ENCODE results near the gene TMEM233. TPM values are rescaled to one million over a fixed set of nuclear protein-coding genes. Genes with fewer than 3 reads are reported as not detected.

The TMEM233 gene
- polyA plus RNA-seq, 2 of the 4 experiments (the other 2 are of a cell fraction), result not detected

DNA sequence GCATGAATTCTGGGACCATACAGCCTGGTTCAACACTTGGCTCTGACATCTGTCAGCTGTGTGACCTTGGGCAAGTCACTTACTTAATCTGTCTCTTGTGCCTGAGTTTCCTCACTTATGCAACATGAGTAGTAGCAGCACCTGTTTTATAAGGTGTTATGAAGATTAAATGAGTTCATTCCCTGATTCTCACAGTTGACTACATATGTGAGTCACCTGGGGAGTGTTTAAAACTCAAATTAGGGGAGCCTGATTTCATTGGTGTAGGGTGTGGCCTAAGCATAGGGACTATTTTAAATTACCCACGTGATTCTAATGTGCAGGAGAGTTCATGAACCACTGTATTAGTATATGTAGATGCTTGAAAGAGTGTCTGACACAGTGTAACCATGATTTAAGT is 36.7 kb upstream of the TMEM233 start:
- no peak for DNase-seq (ENCODE audit: low read depth in 1 of 2, low spot score in 1 of 2)
- FAIRE-seq, result no peak
- POLR2A ChIA-PET, result no interaction called here
- H3K4me3 ChIP-seq, result no peak overlapping the region
- WGBS (ENCODE audit: missing lambda C conversion rate), result 0% methylated on average over 1 of the region's 1 CpG
- no peak overlapping the region for H3K4me2 ChIP-seq
- no peak overlapping the region for H3K27ac ChIP-seq
- TF ChIP-seq NR3C1 (IDR thresholded peaks at IDR 0.05) (no peak), MYC (IDR thresholded peaks at IDR 0.05; ENCODE audit: borderline replicate concordance, low read length) (no peak), HEYL (CRISPR knock-in tag; IDR thresholded peaks at IDR 0.05) (no peak), CEBPB (IDR thresholded peaks at IDR 0.05) (no peak), EHF (CRISPR knock-in tag; IDR thresholded peaks at IDR 0.05) (no peak), CHD2 (IDR thresholded peaks at IDR 0.05; ENCODE audit: low read length, partially characterized antibody) (no peak), ZSCAN20 (CRISPR knock-in tag; IDR thresholded peaks at IDR 0.05) (no peak), RARB (CRISPR knock-in tag; IDR thresholded peaks at IDR 0.05) (no peak)
- CTCF ChIA-PET, result interaction anchor here (1.3 to 1.9 kb wide), 2 partner anchors 11 to 13 kb away, joined by 3 to 7 read pairs; no protein-coding TSS in a partner anchor
- no peak for ATAC-seq
- no peaks in the 10 kb centered on the region for H3K9me3 ChIP-seq
- H3K4me1 ChIP-seq, result no peaks in the 10 kb centered on the region

DNA sequence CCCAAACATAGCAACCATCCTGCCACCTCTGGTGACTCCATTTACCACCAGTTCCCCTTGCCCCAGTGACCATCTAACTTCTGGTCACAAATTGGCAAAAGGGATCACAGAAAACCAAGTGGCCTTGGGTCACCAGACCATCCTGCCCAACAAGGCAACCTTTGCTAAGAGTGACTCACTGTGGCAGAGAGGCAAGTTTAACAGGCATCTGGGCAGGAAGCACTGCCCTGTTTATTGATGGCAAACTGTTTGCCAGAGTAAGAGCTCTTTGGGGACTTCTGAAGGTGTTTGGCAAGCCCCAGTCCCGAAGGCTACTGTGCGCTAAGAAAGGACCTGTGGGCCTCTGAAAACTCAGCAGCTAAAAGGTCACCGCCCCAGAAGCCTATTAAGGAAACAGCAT is 28.2 kb upstream of the TMEM233 start:
- WGBS (ENCODE audit: missing lambda C conversion rate), result 20% methylated on average over 3 of the region's 3 CpGs
- no peaks in the 10 kb centered on the region for H3K4me1 ChIP-seq
- DNase-seq (ENCODE audit: low read depth in 1 of 2, low spot score in 1 of 2), result no peak
- ChIA-PET POLR2A (no interaction called here), CTCF (interaction anchor here (0.6 kb wide), 1 partner anchor 1865 kb away, joined by 3 read pairs; no protein-coding TSS in a partner anchor)
- no peak overlapping the region for H3K4me3 ChIP-seq
- no peak for TF ChIP-seq RAD21 (conservative IDR thresholded peaks at IDR 0.05 in 1 of 2, IDR thresholded peaks at IDR 0.05 in 1 of 2)
- no peak for TF ChIP-seq HEYL (CRISPR knock-in tag; IDR thresholded peaks at IDR 0.05)
- TF ChIP-seq EHF (CRISPR knock-in tag; IDR thresholded peaks at IDR 0.05), result no peak
- no peak for TF ChIP-seq ZSCAN20 (CRISPR knock-in tag; IDR thresholded peaks at IDR 0.05)
- TF ChIP-seq PBX3 (IDR thresholded peaks at IDR 0.05), result no peak
- TF ChIP-seq, protein P1, sequence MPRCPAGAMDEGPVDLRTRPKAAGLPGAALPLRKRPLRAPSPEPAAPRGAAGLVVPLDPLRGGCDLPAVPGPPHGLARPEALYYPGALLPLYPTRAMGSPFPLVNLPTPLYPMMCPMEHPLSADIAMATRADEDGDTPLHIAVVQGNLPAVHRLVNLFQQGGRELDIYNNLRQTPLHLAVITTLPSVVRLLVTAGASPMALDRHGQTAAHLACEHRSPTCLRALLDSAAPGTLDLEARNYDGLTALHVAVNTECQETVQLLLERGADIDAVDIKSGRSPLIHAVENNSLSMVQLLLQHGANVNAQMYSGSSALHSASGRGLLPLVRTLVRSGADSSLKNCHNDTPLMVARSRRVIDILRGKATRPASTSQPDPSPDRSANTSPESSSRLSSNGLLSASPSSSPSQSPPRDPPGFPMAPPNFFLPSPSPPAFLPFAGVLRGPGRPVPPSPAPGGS (IDR thresholded peaks at IDR 0.05), result no peak
- no peak for TF ChIP-seq ESRRA (IDR thresholded peaks at IDR 0.05; ENCODE audit: borderline replicate concordance, low read length)
- TF ChIP-seq TP53 (CRISPR knock-in tag; IDR thresholded peaks at IDR 0.05), result no peak
- TF ChIP-seq SREBF2 (IDR thresholded peaks at IDR 0.05), result no peak
- TF ChIP-seq RARB (CRISPR knock-in tag; IDR thresholded peaks at IDR 0.05), result no peak
- no peak for TF ChIP-seq CHD4 (IDR thresholded peaks at IDR 0.05; ENCODE audit: borderline replicate concordance)
- no peak for TF ChIP-seq HDAC2 (IDR thresholded peaks at IDR 0.05)
- TF ChIP-seq NR3C1 (IDR thresholded peaks at IDR 0.05), result no peak
- no peak for TF ChIP-seq NPAS2 (CRISPR knock-in tag; IDR thresholded peaks at IDR 0.05; ENCODE audit: borderline replicate concordance)
- TF ChIP-seq FOSL2 (IDR thresholded peaks at IDR 0.05), result no peak
- no peak for TF ChIP-seq FOSL2 (CRISPR knock-in tag; IDR thresholded peaks at IDR 0.05)
- TF ChIP-seq POLR2A (IDR thresholded peaks at IDR 0.05; ENCODE audit: low read length), result no peak
- no peak overlapping the region for H3K4me2 ChIP-seq
- no peak for FAIRE-seq
- no peak for ATAC-seq
- H3K27ac ChIP-seq, result no peak overlapping the region
- H3K9me3 ChIP-seq, result no peaks in the 10 kb centered on the region

GRCh38 chr12:119570771-119571170 is 22.8 kb upstream of the TMEM233 start:
- TF ChIP-seq POLR2A (IDR thresholded peaks at IDR 0.05; ENCODE audit: low read length), result no peak
- H3K4me1 ChIP-seq, result no peaks in the 10 kb centered on the region
- FAIRE-seq (no peak), ATAC-seq (no peak), DNase-seq (ENCODE audit: low read depth in 1 of 2, low spot score in 1 of 2) (no peak)
- no peak overlapping the region for H3K27ac ChIP-seq
- no peak overlapping the region for H3K4me2 ChIP-seq
- no peak overlapping the region for H3K4me3 ChIP-seq
- ChIA-PET CTCF (no interaction called here), POLR2A (no interaction called here)
- 25% methylated on average over 5 of the region's 6 CpGs for WGBS (ENCODE audit: missing lambda C conversion rate)
- no peaks in the 10 kb centered on the region for H3K9me3 ChIP-seq

DNA sequence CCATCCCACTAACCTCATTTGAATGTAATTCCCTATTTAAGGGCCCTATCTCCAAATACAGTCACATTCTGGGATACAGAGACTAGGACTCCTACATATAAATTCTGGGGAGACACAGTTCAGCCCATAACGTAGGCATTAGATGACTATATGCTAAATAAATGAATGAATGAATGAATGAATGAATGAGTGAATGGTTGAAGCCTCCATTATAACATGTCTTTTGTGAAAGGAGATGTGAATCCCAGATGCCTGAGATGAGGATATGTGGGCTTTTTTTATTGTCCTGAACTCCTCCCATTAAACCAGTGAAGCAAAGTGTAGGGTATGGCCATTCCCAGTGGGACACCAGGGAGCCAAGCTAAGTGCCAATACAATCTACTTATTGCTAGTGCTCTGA is 20.5 kb upstream of the TMEM233 start:
- WGBS (ENCODE audit: missing lambda C conversion rate), result 10% methylated on average over 1 of the region's 1 CpG
- ChIA-PET POLR2A (no interaction called here), CTCF (no interaction called here)
- DNase-seq (ENCODE audit: low read depth in 1 of 2, low spot score in 1 of 2) (no peak), FAIRE-seq (no peak), ATAC-seq (no peak)
- H3K9me3 ChIP-seq, result no peaks in the 10 kb centered on the region
- H3K4me2 ChIP-seq, result no peak overlapping the region
- H3K27ac ChIP-seq, result no peak overlapping the region
- H3K4me1 ChIP-seq, result no peaks in the 10 kb centered on the region
- H3K4me3 ChIP-seq, result no peak overlapping the region
- TF ChIP-seq FOSB (CRISPR knock-in tag; IDR thresholded peaks at IDR 0.05) (no peak), HOXB5 (CRISPR knock-in tag; IDR thresholded peaks at IDR 0.05) (no peak), ZSCAN20 (CRISPR knock-in tag; IDR thresholded peaks at IDR 0.05) (no peak), RNF2 (IDR thresholded peaks at IDR 0.05; ENCODE audit: borderline replicate concordance, low read depth) (no peak), RARB (CRISPR knock-in tag; IDR thresholded peaks at IDR 0.05) (no peak), JUNB (IDR thresholded peaks at IDR 0.05) (no peak), POLR2A (IDR thresholded peaks at IDR 0.05; ENCODE audit: low read length) (no peak), HOXB13 (CRISPR knock-in tag; IDR thresholded peaks at IDR 0.05; ENCODE audit: low read depth) (no peak), HEYL (CRISPR knock-in tag; IDR thresholded peaks at IDR 0.05) (no peak), ZFP36 (IDR thresholded peaks at IDR 0.05; ENCODE audit: borderline replicate concordance, partially characterized antibody) (no peak), RCOR1 (IDR thresholded peaks at IDR 0.05; ENCODE audit: low read depth, low read length) (no peak), EHF (CRISPR knock-in tag; IDR thresholded peaks at IDR 0.05) (no peak), RAD21 (conservative IDR thresholded peaks at IDR 0.05 in 1 of 2, IDR thresholded peaks at IDR 0.05 in 1 of 2) (no peak), MAZ (IDR thresholded peaks at IDR 0.05; ENCODE audit: borderline replicate concordance, low read depth, low read length) (no peak), NFE2L2 (conservative IDR thresholded peaks at IDR 0.05; ENCODE audit: low read length) (no peak), CBX8 (IDR thresholded peaks at IDR 0.05) (no peak)
- TF ChIP-seq, protein P2, sequence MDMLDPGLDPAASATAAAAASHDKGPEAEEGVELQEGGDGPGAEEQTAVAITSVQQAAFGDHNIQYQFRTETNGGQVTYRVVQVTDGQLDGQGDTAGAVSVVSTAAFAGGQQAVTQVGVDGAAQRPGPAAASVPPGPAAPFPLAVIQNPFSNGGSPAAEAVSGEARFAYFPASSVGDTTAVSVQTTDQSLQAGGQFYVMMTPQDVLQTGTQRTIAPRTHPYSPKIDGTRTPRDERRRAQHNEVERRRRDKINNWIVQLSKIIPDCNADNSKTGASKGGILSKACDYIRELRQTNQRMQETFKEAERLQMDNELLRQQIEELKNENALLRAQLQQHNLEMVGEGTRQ (IDR thresholded peaks at IDR 0.05), result no peak

All from A549 (cell line).